Measurements from ENCODE around the gene ALDH7A1. TPM values are rescaled to one million over a fixed set of nuclear protein-coding genes. Genes with fewer than 3 reads are reported as not detected.

The ALDH7A1 gene
- total RNA-seq, 1 donor from 2014 or later: 35.6 TPM

- DNase-seq (ENCODE audit: extremely low read depth, low read depth, low spot score): no peak
These were observed 82.6 kb downstream of the ALDH7A1 start for GRCh38 chr5:126512451-126512850.

GRCh38 chr5:126511961-126512360, 83.1 kb downstream of the ALDH7A1 start:
- DNase-seq (ENCODE audit: extremely low read depth, low read depth, low spot score): no peak

GRCh38 chr5:126509339-126509738, 85.7 kb downstream of the ALDH7A1 start:
- DNase-seq (ENCODE audit: extremely low read depth, low read depth, low spot score): no peak

- DNase-seq (ENCODE audit: extremely low read depth, low read depth, low spot score): peak; percentile 37
These were observed 86.1 kb downstream of the ALDH7A1 start for GRCh38 chr5:126508962-126509279.

GRCh38 chr5:126508251-126508961, 86.6 kb downstream of the ALDH7A1 start:
- no peak for DNase-seq (ENCODE audit: extremely low read depth, low read depth, low spot score)

GRCh38 chr5:126506079-126506478, 88.9 kb downstream of the ALDH7A1 start:
- DNase-seq (ENCODE audit: extremely low read depth, low read depth, low spot score): no peak

- DNase-seq (ENCODE audit: extremely low read depth, low read depth, low spot score): no peak
These were observed 91.4 kb downstream of the ALDH7A1 start for GRCh38 chr5:126503602-126504104.

- no peak for DNase-seq (ENCODE audit: extremely low read depth, low read depth, low spot score)
These were observed 93.6 kb downstream of the ALDH7A1 start for GRCh38 chr5:126501448-126501847.

- DNase-seq (ENCODE audit: extremely low read depth, low read depth, low spot score): no peak
These were observed 95.1 kb downstream of the ALDH7A1 start for GRCh38 chr5:126499853-126500342.

- no peak for DNase-seq (ENCODE audit: extremely low read depth, low read depth, low spot score)
These were observed 95.7 kb downstream of the ALDH7A1 start for GRCh38 chr5:126499278-126499677.

GRCh38 chr5:126497506-126497905, 97.5 kb downstream of the ALDH7A1 start:
- DNase-seq (ENCODE audit: extremely low read depth, low read depth, low spot score): no peak

GRCh38 chr5:126494393-126494792, 100.6 kb downstream of the ALDH7A1 start:
- DNase-seq (ENCODE audit: extremely low read depth, low read depth, low spot score): no peak

GRCh38 chr5:126492939-126493338, 102.1 kb downstream of the ALDH7A1 start:
- DNase-seq (ENCODE audit: extremely low read depth, low read depth, low spot score): no peak

- no peak for DNase-seq (ENCODE audit: extremely low read depth, low read depth, low spot score)
These were observed 104.7 kb downstream of the ALDH7A1 start for GRCh38 chr5:126490167-126490940.

GRCh38 chr5:126488443-126489065, 106.5 kb downstream of the ALDH7A1 start:
- no peak for DNase-seq (ENCODE audit: extremely low read depth, low read depth, low spot score)

GRCh38 chr5:126487596-126487995, 107.4 kb downstream of the ALDH7A1 start:
- no peak for DNase-seq (ENCODE audit: extremely low read depth, low read depth, low spot score)

GRCh38 chr5:126486332-126486731, 108.7 kb downstream of the ALDH7A1 start:
- no peak for DNase-seq (ENCODE audit: extremely low read depth, low read depth, low spot score)

GRCh38 chr5:126484253-126484652, 110.8 kb downstream of the ALDH7A1 start:
- no peak for DNase-seq (ENCODE audit: extremely low read depth, low read depth, low spot score)

- no peak for DNase-seq (ENCODE audit: extremely low read depth, low read depth, low spot score)
These were observed 111.9 kb downstream of the ALDH7A1 start for GRCh38 chr5:126483156-126483555.

- no peak for DNase-seq (ENCODE audit: extremely low read depth, low read depth, low spot score)
These were observed 112.4 kb downstream of the ALDH7A1 start for GRCh38 chr5:126482591-126482990.

GRCh38 chr5:126481243-126481642, 113.8 kb downstream of the ALDH7A1 start:
- DNase-seq (ENCODE audit: extremely low read depth, low read depth, low spot score): no peak

Data from glomerular endothelial cell (primary cell).